GM23248 (cell line): ENCODE results near the gene OR13J1. TPM values are rescaled to one million over a fixed set of nuclear protein-coding genes. Genes with fewer than 3 reads are reported as not detected.
A peak's percentile ranks its signal among the peaks of the same experiment; 100 is the strongest.

Experiments
- DNase-seq: peaks from one replicate; pipeline ENCODE4 v3.0.0-alpha.2; 2015
- H2AFZ ChIP-seq: fragments of 200-600 bp; sonication (generic); 2 replicates; pipeline ENCODE4 v1.6.1; 2016; ENCODE audit warnings: antibody characterized with exemption
- H3F3A ChIP-seq: fragments of 200-600 bp; sonication (generic); 2 replicates; pipeline ENCODE4 v1.6.1; 2016; ENCODE audit warnings: mild to moderate bottlenecking, antibody characterized with exemption, mixed run types; ENCODE audit not compliant: insufficient read depth
- H3K27ac ChIP-seq: fragments of 200-600 bp; sonication (generic); 2 replicates; pipeline ENCODE4 v1.5.1; 2016; ENCODE audit warnings: mild to moderate bottlenecking
- H3K27me3 ChIP-seq: fragments of 200-600 bp; sonication (generic); replicated peaks from 2 replicates; pipeline ENCODE4 v1.6.1; 2016; ENCODE audit warnings: mild to moderate bottlenecking; ENCODE audit not compliant: insufficient read depth
- H3K36me3 ChIP-seq: fragments of 200-600 bp; sonication (generic); 2 replicates; pipeline ENCODE4 v1.6.1; 2016; ENCODE audit warnings: low read depth, mild to moderate bottlenecking
- H3K4me1 ChIP-seq: fragments of 200-600 bp; sonication (generic); 2 replicates; pipeline ENCODE4 v1.6.1; 2016; ENCODE audit warnings: mild to moderate bottlenecking; ENCODE audit not compliant: insufficient read depth
- H3K4me2 ChIP-seq: fragments of 200-600 bp; sonication (generic); one replicate; pipeline ENCODE4 v1.6.1; 2016; ENCODE audit warnings: mild to moderate bottlenecking; ENCODE audit not compliant: unreplicated experiment
- H3K4me3 ChIP-seq: fragments of 200-600 bp; sonication (generic); 2 replicates; pipeline ENCODE4 v1.5.1; 2016; ENCODE audit warnings: mild to moderate bottlenecking
- H3K79me2 ChIP-seq: fragments of 200-600 bp; sonication (generic); 2 replicates; pipeline ENCODE4 v1.6.1; 2016; ENCODE audit warnings: mild to moderate bottlenecking; ENCODE audit not compliant: insufficient read depth
- H3K9ac ChIP-seq: fragments of 200-600 bp; sonication (generic); 2 replicates; pipeline ENCODE4 v1.6.1; 2016; ENCODE audit warnings: mild to moderate bottlenecking
- H3K9me2 ChIP-seq: fragments of 200-600 bp; sonication (generic); 2 replicates; pipeline ENCODE4 v1.6.1; 2016; ENCODE audit warnings: mixed run types, mild to moderate bottlenecking, moderate library complexity; ENCODE audit not compliant: insufficient read depth
- H3K9me3 ChIP-seq: fragments of 200-600 bp; sonication (generic); one replicate; pipeline ENCODE4 v1.6.1; 2017; ENCODE audit warnings: low read depth
- H4K20me1 ChIP-seq: fragments of 200-600 bp; sonication (generic); 2 replicates; pipeline ENCODE4 v1.6.0; 2016; ENCODE audit not compliant: insufficient read depth
- EZH2 ChIP-seq: fragments of 200-600 bp; sonication (generic); IDR thresholded peaks from 2 replicates; pipeline ENCODE4 v1.6.1; 2018; ENCODE audit warnings: antibody characterized with exemption, mild to moderate bottlenecking; ENCODE audit not compliant: insufficient read depth, poor library complexity, severe bottlenecking
- EZH2phosphoT487 ChIP-seq: fragments of 200-600 bp; sonication (generic); IDR thresholded peaks from 2 replicates; pipeline ENCODE4 v1.6.1; 2018; ENCODE audit warnings: antibody characterized with exemption, moderate library complexity, mild to moderate bottlenecking, low read depth; ENCODE audit not compliant: insufficient read depth
- WGBS, 2 experiments: methylation state at CpG; one replicate each; pipeline ENCODE4 v1.1.6; 2015 to 2017; ENCODE audit warnings: low lambda C conversion rate in 2 of 2, low coverage in 1 of 2; ENCODE audit errors: missing lambda C conversion rate in 2 of 2; 5-methylcytosine and 5-hydroxymethylcytosine counted together
- in situ Hi-C: fragments of 300-500 bp; cut with MboI; formaldehyde crosslinking; loops from 2 replicates; pipeline ENCODE4 v1.15.0; 2020
- polyA plus RNA-seq: library from polyadenylated mRNA; unstranded; fragments of >200 nt; fragmentation: Nextera tagmentation; extraction: Ambion mirVana; gene quantifications from 2 replicates; pipeline ENCODE4 v1.2.1, GENCODE V29; 2016
- total RNA-seq: library from RNA; depleted of rRNA; stranded (reverse); fragments of >200 nt; shearing (Covaris generic); gene quantifications from 2 replicates; pipeline ENCODE4 v1.2.3, GENCODE V29; 2014

Gene OR13J1
- total and polyA plus RNA-seq, 2 experiments from 2014 or later, result not detected

- H3K4me3 ChIP-seq, result no peak overlapping the region
- no peak for TF ChIP-seq EZH2
- TF ChIP-seq EZH2phosphoT487, result no peak
- H3F3A ChIP-seq, result peaks cover 50% of the 10 kb centered on the region
- in situ Hi-C loops, result no loop called here
- no peaks in the 10 kb centered on the region for H3K79me2 ChIP-seq
- H3K9me2 ChIP-seq, result no peaks in the 10 kb centered on the region
- H3K9ac ChIP-seq, result no peak overlapping the region
- no peaks in the 10 kb centered on the region for H3K9me3 ChIP-seq
- H2AFZ ChIP-seq, result no peak overlapping the region
- H3K27me3 ChIP-seq, result no peaks in the 10 kb centered on the region
- no peaks in the 10 kb centered on the region; the same call in 1 of the 2 replicates for H3K36me3 ChIP-seq
- H4K20me1 ChIP-seq, result no peaks in the 10 kb centered on the region
- WGBS, 2 experiments, result 81 to 85% methylated on average over 38 to 53 of the region's 53 CpGs
- H3K4me2 ChIP-seq, result no peak overlapping the region
- no peak for DNase-seq
- peaks cover 35% of the 10 kb centered on the region for H3K4me1 ChIP-seq
- no peak overlapping the region for H3K27ac ChIP-seq
Observed at GRCh38 chr9:35845824-35846771, 24.1 kb downstream of the OR13J1 start.

- Histone ChIP-seq H3K4me3 (no peak overlapping the region), H2AFZ (no peak overlapping the region), H3K9me3 (no peaks in the 10 kb centered on the region), H3K4me2 (peak overlapping the region; percentile 41), H3K4me1 (peaks cover 35% of the 10 kb centered on the region), H3K9me2 (no peaks in the 10 kb centered on the region), H3K79me2 (no peaks in the 10 kb centered on the region), H3K27ac (peak overlapping the region; percentile 68), H3K27me3 (no peaks in the 10 kb centered on the region), H3F3A (peaks cover 50% of the 10 kb centered on the region), H3K9ac (peak overlapping the region; percentile 20), H3K36me3 (no peaks in the 10 kb centered on the region; the same call in 1 of the 2 replicates), H4K20me1 (no peaks in the 10 kb centered on the region)
- TF ChIP-seq EZH2 (no peak), EZH2phosphoT487 (0 out of 2 replicates have a peak, but pooled peaks have one; percentile 58)
- peak; percentile 97 for DNase-seq
- 2 to 3% methylated on average over 7 of the region's 7 CpGs for WGBS, 2 experiments
- in situ Hi-C loops, result no loop called here
Observed at GRCh38 chr9:35844628-35845270, 25.5 kb downstream of the OR13J1 start.

- Histone ChIP-seq H3K27ac (no peak overlapping the region), H3K4me1 (peaks cover 26% of the 10 kb centered on the region), H3K79me2 (no peaks in the 10 kb centered on the region), H3K9me2 (no peaks in the 10 kb centered on the region), H3K9ac (no peak overlapping the region), H3K4me2 (no peak overlapping the region), H2AFZ (no peak overlapping the region), H3K36me3 (no peaks in the 10 kb centered on the region), H3F3A (peaks cover 36% of the 10 kb centered on the region), H3K4me3 (no peak overlapping the region), H4K20me1 (no peaks in the 10 kb centered on the region), H3K9me3 (no peaks in the 10 kb centered on the region), H3K27me3 (no peaks in the 10 kb centered on the region)
- TF ChIP-seq EZH2 (no peak), EZH2phosphoT487 (no peak)
- WGBS, 2 experiments, result 78 to 80% methylated on average over 3 of the region's 3 CpGs
- in situ Hi-C loops, result no loop called here
- no peak for DNase-seq
Observed at GRCh38 chr9:35842795-35843194, 27.4 kb downstream of the OR13J1 start.

- H3F3A ChIP-seq, result peaks cover 30% of the 10 kb centered on the region
- 72 to 75% methylated on average over 17 of the region's 17 CpGs for WGBS, 2 experiments
- no peak overlapping the region for H3K4me2 ChIP-seq
- H3K27ac ChIP-seq, result no peak overlapping the region
- no peak overlapping the region for H3K4me3 ChIP-seq
- TF ChIP-seq EZH2, result no peak
- no peak for TF ChIP-seq EZH2phosphoT487
- no peak overlapping the region for H2AFZ ChIP-seq
- H3K27me3 ChIP-seq, result no peaks in the 10 kb centered on the region
- no peaks in the 10 kb centered on the region for H3K9me2 ChIP-seq
- peak; percentile 50 for DNase-seq
- H3K9ac ChIP-seq, result no peak overlapping the region
- no peaks in the 10 kb centered on the region for H3K9me3 ChIP-seq
- no peaks in the 10 kb centered on the region for H3K79me2 ChIP-seq
- in situ Hi-C loops, result no loop called here
- H3K36me3 ChIP-seq, result no peaks in the 10 kb centered on the region
- no peaks in the 10 kb centered on the region for H4K20me1 ChIP-seq
- peaks cover 21% of the 10 kb centered on the region for H3K4me1 ChIP-seq
Observed at GRCh38 chr9:35842020-35842745, 28.0 kb downstream of the OR13J1 start.
